ENCODE results near the gene PPIL6. TPM values are rescaled to one million over a fixed set of nuclear protein-coding genes. Genes with fewer than 3 reads are reported as not detected.

The PPIL6 gene
- total and polyA plus RNA-seq, 2 donors (not counting 1 experiment from before 2014, with no cell fraction given) = 0.85 to 1.8 TPM

- DNase-seq (no peak), ATAC-seq (ENCODE audit: low read depth) (no peak)
- peaks cover 0 to 5% of the 10 kb centered on the region in 2 donors for H3K4me1 ChIP-seq (ENCODE audit: control insufficient read depth in 2 of 2, insufficient read depth in 2 of 2, low read length in 2 of 2)
- H3K27me3 ChIP-seq (replicated peaks in 1 of 4; ENCODE audit: control extremely low read depth in 1 of 4, control insufficient read depth in 3 of 4, insufficient read depth in 4 of 4, low read length in 3 of 4) = no peaks in the 10 kb centered on the region
- Mint-ChIP-seq H3K4me3 (no peak overlapping the region), H3K27ac (no peak overlapping the region), H3K27me3 (peaks cover 4% of the 10 kb centered on the region), H3K4me1 (peaks cover under 1% of the 10 kb centered on the region), H3K9me3 (ENCODE audit: insufficient read depth) (no peaks in the 10 kb centered on the region)
- H2AFZ ChIP-seq (ENCODE audit: insufficient read depth, low read depth, low read length, poor library complexity, severe bottlenecking) = no peak overlapping the region
- H3K4me2 ChIP-seq (replicated peaks; ENCODE audit: low read depth, low read length, poor library complexity, severe bottlenecking) = no peak overlapping the region
- intact Hi-C loops (cut with micrococcal nuclease) = no loop called here
- H3K36me3 ChIP-seq (replicated peaks in 1 of 2; ENCODE audit: control extremely low read depth in 1 of 2, control insufficient read depth in 1 of 2, extremely low read depth in 1 of 2, insufficient read depth in 2 of 2, low read length in 1 of 2) = no peaks in the 10 kb centered on the region
- no peak for TF ChIP-seq CTCF (IDR thresholded peaks at IDR 0.05)
- TF ChIP-seq EZH2 (IDR thresholded peaks at IDR 0.05; ENCODE audit: borderline replicate concordance, insufficient read depth, low read depth, low read length, poor library complexity, severe bottlenecking) = no peak
- WGBS (ENCODE audit: insufficient coverage) = 88% methylated on average over 10 of the region's 12 CpGs
- H3K79me2 ChIP-seq (ENCODE audit: control insufficient read depth, insufficient read depth, low read length) = no peaks in the 10 kb centered on the region
- no peak overlapping the region for H3K27ac ChIP-seq (ENCODE audit: low read length in 2 of 2)
- ChIA-PET CTCF (interaction anchor here (0.7 to 1.5 kb wide), 4 partner anchors 11 to 74 kb away, joined by 3 to 6 read pairs (median 4); partner anchors contain the start of gene CD164), POLR2A (no interaction called here)
- no peak overlapping the region for H3K9ac ChIP-seq (ENCODE audit: low read length)
- H3K9me3 ChIP-seq (ENCODE audit: control extremely low read depth in 1 of 3, control insufficient read depth in 2 of 3, insufficient read depth in 1 of 3, low read length in 2 of 3) = no peaks in the 10 kb centered on the region
- H4K20me1 ChIP-seq (ENCODE audit: control insufficient read depth, insufficient read depth, low read length, poor library complexity, severe bottlenecking) = no peaks in the 10 kb centered on the region
- no peak overlapping the region for H3K4me3 ChIP-seq (ENCODE audit: control extremely low read depth in 1 of 5, extremely low read depth in 1 of 5, insufficient read depth in 1 of 5, low read depth in 2 of 5, low read length in 4 of 5)
Observed at GRCh38 chr6:109396046-109396718, 44.2 kb downstream of the PPIL6 start.

GRCh38 chr6:109393886-109394281, 46.5 kb downstream of the PPIL6 start:
- Mint-ChIP-seq H3K9me3 (ENCODE audit: insufficient read depth) (no peaks in the 10 kb centered on the region), H3K4me1 (peaks cover 8% of the 10 kb centered on the region), H3K27me3 (peaks cover 4% of the 10 kb centered on the region), H3K4me3 (no peak overlapping the region), H3K27ac (no peak overlapping the region)
- TF ChIP-seq CTCF (IDR thresholded peaks at IDR 0.05) (no peak), EZH2 (IDR thresholded peaks at IDR 0.05; ENCODE audit: borderline replicate concordance, insufficient read depth, low read depth, low read length, poor library complexity, severe bottlenecking) (no peak)
- H3K9me3 ChIP-seq (ENCODE audit: control extremely low read depth in 1 of 3, control insufficient read depth in 2 of 3, insufficient read depth in 1 of 3, low read length in 2 of 3) = no peaks in the 10 kb centered on the region
- H3K4me2 ChIP-seq (replicated peaks; ENCODE audit: low read depth, low read length, poor library complexity, severe bottlenecking) = no peak overlapping the region
- CTCF ChIA-PET = interaction anchor here (4.6 kb wide), 1 partner anchor 10 kb away, joined by 26 read pairs; the partner anchor contains the start of gene CD164
- H3K36me3 ChIP-seq (replicated peaks in 1 of 2; ENCODE audit: control extremely low read depth in 1 of 2, control insufficient read depth in 1 of 2, extremely low read depth in 1 of 2, insufficient read depth in 2 of 2, low read length in 1 of 2) = no peaks in the 10 kb centered on the region
- H3K27me3 ChIP-seq (replicated peaks in 1 of 4; ENCODE audit: control extremely low read depth in 1 of 4, control insufficient read depth in 3 of 4, insufficient read depth in 4 of 4, low read length in 3 of 4) = no peaks in the 10 kb centered on the region
- no peak overlapping the region for H3K9ac ChIP-seq (ENCODE audit: low read length)
- no peak overlapping the region for H2AFZ ChIP-seq (ENCODE audit: insufficient read depth, low read depth, low read length, poor library complexity, severe bottlenecking)
- WGBS (ENCODE audit: insufficient coverage) = 75% methylated on average over 1 of the region's 2 CpGs
- intact Hi-C loops (cut with micrococcal nuclease) = no loop called here
- DNase-seq = no peak
- peaks cover 0 to 11% of the 10 kb centered on the region in 2 donors for H3K4me1 ChIP-seq (ENCODE audit: control insufficient read depth in 2 of 2, insufficient read depth in 2 of 2, low read length in 2 of 2)
- H3K4me3 ChIP-seq (ENCODE audit: control extremely low read depth in 1 of 5, extremely low read depth in 1 of 5, insufficient read depth in 1 of 5, low read depth in 2 of 5, low read length in 4 of 5) = no peak overlapping the region
- H3K79me2 ChIP-seq (ENCODE audit: control insufficient read depth, insufficient read depth, low read length) = no peaks in the 10 kb centered on the region
- POLR2A ChIA-PET = no interaction called here
- H3K27ac ChIP-seq (ENCODE audit: low read length in 2 of 2) = no peak overlapping the region
- ATAC-seq (ENCODE audit: low read depth) = no peak
- H4K20me1 ChIP-seq (ENCODE audit: control insufficient read depth, insufficient read depth, low read length, poor library complexity, severe bottlenecking) = no peaks in the 10 kb centered on the region
